Lower leg skin (tissue), 3 donors: Measurements from ENCODE around the gene SLC15A3.

ENCODE experiments used
- CTCF ChIP-seq, 3 donors: fragments of 450-650 bp; IDR thresholded peaks; one replicate each; pipeline ENCODE4 v1.5.1; 2016; ENCODE audit warnings: antibody characterized with exemption in 3 of 3, mild to moderate bottlenecking in 3 of 3, moderate library complexity in 2 of 3
- POLR2A ChIP-seq, 2 donors: fragments of 450-650 bp; IDR thresholded peaks; one replicate each; pipeline ENCODE4 v1.6.1; 2016 to 2017; ENCODE audit warnings: antibody characterized with exemption in 2 of 2, mild to moderate bottlenecking in 1 of 2, moderate library complexity in 1 of 2

DNA sequence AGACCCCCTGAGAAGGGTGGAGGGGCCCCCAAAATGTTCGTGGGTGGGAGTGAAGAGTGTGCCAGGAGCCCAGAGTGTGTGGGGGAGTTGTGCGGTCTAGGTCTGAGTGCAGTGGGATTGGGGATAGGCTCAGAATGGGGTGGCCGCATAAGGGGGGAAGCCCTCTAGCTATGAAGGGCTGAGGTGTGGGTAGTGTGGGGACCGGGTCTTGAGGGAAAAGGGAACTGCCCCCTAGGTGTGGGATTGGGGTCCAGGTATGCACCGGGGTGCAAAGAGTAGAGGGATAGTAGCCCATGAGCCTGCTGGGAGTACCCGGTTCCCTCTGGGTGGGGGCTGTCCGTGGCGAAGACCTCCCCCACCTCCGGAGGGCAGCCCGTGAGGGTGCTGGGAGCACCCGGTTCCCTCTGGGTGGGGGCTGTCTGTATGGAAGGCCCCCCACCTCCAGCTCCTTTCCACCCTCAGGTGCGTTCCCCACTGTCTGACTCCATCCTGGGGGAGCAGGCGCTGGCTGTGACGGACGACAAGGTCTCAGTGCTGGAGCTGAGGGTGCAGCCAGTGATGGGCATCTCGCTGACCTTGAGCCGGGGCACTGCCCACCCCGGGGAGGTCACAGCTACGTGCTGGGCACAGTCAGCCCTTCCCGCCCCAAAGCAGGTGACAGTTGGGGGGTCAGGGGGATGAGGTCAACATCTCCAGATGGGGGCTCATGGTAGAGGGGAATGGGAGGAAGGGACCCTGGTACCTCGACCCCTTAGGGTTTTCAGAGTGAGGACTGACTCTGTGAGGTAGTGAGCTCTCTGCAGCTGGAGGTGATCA is 17.0 kb downstream of the SLC15A3 start:
- no peak for TF ChIP-seq CTCF (IDR thresholded peaks at IDR 0.05)
- no peak for TF ChIP-seq POLR2A (IDR thresholded peaks at IDR 0.05)
